GM12878 (cell line): ENCODE measurements around the gene NYAP1. TPM values are rescaled to one million over a fixed set of nuclear protein-coding genes. Genes with fewer than 3 reads are reported as not detected.

Experiments
- DPF2 ChIP-seq: fragments of 450-650 bp; IDR thresholded peaks from 2 replicates; pipeline ENCODE4 v1.6.1; 2017; ENCODE audit warnings: mild to moderate bottlenecking
- MEF2A ChIP-seq: IDR thresholded peaks from 2 replicates; pipeline ENCODE4 v1.6.1; 2011; ENCODE audit warnings: low read depth, mild to moderate bottlenecking, low read length, moderate library complexity; ENCODE audit not compliant: insufficient read depth
- MYC ChIP-seq: IDR thresholded peaks from 2 replicates; pipeline ENCODE4 v1.6.1; 2011; ENCODE audit warnings: mild to moderate bottlenecking, low read length, moderate library complexity, inconsistent platforms; ENCODE audit not compliant: insufficient read depth, insufficient replicate concordance, insufficient read length, severe bottlenecking
- RB1 ChIP-seq: fragments of 450-650 bp; formaldehyde crosslinking; IDR thresholded peaks from 2 replicates; pipeline ENCODE4 v1.6.1; 2017; ENCODE audit warnings: mild to moderate bottlenecking, borderline replicate concordance
- USF2 ChIP-seq: IDR thresholded peaks from 2 replicates; pipeline ENCODE4 v1.6.1; 2011; ENCODE audit warnings: low read depth, low read length, improper control_type of control experiment, borderline replicate concordance
- ZNF687 ChIP-seq: fragments of 450-650 bp; IDR thresholded peaks from 2 replicates; pipeline ENCODE4 v1.6.1; 2017; ENCODE audit warnings: mild to moderate bottlenecking, moderate library complexity
- ZZZ3 ChIP-seq: IDR thresholded peaks from 2 replicates; pipeline ENCODE4 v1.6.1; 2011; ENCODE audit warnings: low read depth; ENCODE audit not compliant: control insufficient read depth, insufficient read length
- polyA plus RNA-seq, 11 experiments: library from polyadenylated mRNA; depleted of rRNA in 4 of 11; unstranded in 6 of 11; stranded (reverse) in 5 of 11; fragments of >200 nt; fragmentation: Nextera tagmentation in 4 of 11; fragmentation: Illumina TruSeq in 1 of 11; extraction: Ambion mirVana in 4 of 11; extraction: Trizol in 1 of 11; gene quantifications; 1 replicate in 1 of 11; 2 replicates in 10 of 11; pipeline versions ENCODE4 v1.2.1 to v1.2.3, GENCODE V29; 2011 to 2016; ENCODE audit warnings: inconsistent platforms in 2 of 11, missing spikeins in 2 of 11, low read depth in 1 of 11
- total RNA-seq, 4 experiments: library from RNA; depleted of rRNA in 3 of 4; stranded (reverse); fragments of >200 nt in 3 of 4; fragmentation: Illumina TruSeq in 1 of 4; extraction: Trizol in 1 of 4; gene quantifications; 2 replicates each; pipeline versions ENCODE4 v1.2.1 to v1.2.3, GENCODE V29; 2013 to 2021

NYAP1 gene
- total and polyA plus RNA-seq, 10 of the 15 experiments (the other 5 are each of a cell fraction or from before 2014, with no cell fraction given) = 0.04 to 0.28 (median 0.11) TPM; not detected in 6

- TF ChIP-seq MYC (peak; percentile 25), ZZZ3 (no peak), ZNF687 (0 out of 2 replicates have a peak, but pooled peaks have one; percentile 39), DPF2 (peak; percentile 71; the same call in 1 of the 2 replicates), RB1 (no peak), USF2 (no peak), MEF2A (no peak)
Observed at GRCh38 chr7:100435401-100436304, 48.1 kb upstream of the NYAP1 start (continued).
